ENCODE data around the gene PPDPF. TPM values are rescaled to one million over a fixed set of nuclear protein-coding genes. Genes with fewer than 3 reads are reported as not detected.
"Not testable (repeated sequence)": the region's sequence is repeated elsewhere in the genome, so short reads cannot be mapped to it uniquely, and the experiment has no call there.

Gene PPDPF
- total RNA-seq, 1 experiment from 2014 or later, result 194 TPM

- no peak for DNase-seq (ENCODE audit: low read depth)
Observed at GRCh38 chr20:63500151-63500901, 20.2 kb upstream of the PPDPF start.

DNA sequence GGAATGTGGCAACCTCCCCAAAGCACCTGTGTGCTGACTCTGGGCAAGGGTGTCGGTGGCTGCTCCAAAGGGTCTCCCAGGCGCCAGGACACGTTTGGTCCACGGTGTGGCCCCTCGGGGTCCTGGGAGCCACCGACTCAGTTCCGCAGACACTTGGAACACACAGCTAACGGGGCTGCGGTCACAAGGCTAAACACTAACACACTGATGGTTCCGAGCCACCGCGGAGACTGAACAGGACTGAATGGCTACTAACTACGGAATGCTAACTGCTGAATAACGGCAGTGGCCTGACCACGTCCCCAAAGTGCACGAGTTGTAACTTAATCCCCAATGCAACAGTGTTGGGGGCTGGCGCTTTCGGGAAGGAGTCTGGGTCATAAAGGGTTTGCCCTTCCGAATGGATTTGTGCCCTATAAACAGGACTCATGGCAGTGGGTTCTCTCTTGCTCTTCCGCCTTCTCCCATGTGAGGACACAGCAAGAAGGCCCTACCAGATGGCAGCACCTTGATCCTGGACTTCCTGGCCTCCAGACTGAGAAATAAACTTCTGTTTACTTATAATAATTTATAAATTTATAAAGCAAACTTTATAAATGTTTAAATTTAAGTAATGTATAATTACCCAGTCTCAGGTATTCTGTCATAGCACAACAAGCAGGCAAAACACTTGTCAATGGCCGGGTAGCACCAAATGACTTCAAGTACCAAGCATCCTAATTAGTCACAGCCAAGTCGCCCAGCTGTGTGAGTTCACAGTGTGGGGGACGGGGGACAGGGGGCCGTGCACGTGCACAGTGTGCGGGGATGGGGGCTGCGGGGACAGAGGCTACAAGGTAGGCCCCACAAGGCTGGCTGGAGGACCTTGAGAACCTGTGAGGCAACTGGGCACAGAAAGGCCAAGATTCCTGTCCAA lies 19.4 kb upstream of the PPDPF start:
- no peak for DNase-seq (ENCODE audit: low read depth)

DNA sequence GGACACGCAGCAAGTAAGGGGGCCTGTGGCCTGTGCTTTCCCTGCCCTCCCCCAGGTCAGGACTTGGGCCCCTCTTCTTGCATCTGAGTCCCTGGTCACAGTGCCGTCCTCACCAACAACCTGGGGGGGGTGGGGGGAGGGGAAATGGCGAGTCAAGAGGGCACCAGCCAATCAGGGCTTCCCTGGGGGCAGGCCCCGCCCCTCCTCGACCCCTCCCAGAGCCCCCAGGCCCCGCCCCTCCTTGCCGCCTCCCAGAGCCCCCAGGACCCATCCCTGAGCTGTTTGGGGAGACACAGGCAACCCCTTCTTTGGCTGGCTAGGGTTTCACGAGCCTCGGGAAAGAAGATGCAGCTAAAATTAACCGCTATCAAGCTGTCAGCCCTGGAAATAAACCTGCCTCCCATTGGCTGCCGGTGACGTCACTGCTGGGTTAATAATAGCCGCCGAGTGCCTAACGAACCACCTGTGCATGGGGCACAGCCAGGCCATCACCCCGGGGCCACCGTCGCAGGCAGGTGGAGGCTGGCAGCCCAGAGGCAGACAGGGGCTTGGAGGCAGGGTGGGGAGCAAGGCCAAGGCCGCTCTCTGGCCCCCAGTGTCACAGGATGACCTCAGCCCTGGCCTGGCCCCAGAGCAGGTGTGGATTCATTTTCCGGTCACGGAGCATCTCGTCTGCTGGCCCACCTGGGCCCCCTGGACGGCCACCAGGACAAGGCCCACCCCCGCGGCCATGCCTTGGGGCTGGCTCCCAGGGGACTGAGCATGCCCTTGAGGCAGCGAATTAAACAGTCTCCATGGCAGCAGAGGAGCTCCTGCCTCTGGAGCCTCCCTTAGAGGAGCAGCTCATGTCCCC lies 18.5 kb upstream of the PPDPF start:
- no peak for DNase-seq (ENCODE audit: low read depth)

DNA sequence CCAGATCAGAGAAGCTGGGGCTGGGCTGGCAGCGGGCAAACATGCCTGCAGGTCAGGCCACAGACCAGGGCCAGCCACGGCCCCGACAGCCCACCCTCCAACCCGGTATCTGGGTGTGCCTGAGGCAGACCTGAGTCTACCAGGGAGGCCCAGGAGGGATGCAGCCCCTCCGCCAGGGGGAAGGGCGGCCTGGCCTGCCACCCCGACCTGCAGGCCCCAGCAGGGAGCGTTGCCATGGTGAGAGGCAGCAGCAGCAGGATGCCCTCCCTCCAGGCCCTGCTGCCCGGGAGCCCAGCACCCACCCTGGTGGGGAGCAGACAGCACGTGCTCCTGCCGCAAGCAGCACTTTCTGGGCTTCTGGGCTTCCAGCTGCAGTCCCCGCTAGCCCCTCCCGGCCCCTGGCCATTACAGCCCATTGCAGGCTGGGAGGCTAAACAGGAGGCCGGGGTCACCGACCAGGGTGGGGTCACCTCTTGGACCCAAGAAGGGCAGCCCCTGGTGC lies 17.8 kb upstream of the PPDPF start:
- DNase-seq (ENCODE audit: low read depth), result no peak

- no peak for DNase-seq (ENCODE audit: low read depth)
Observed at GRCh38 chr20:63503524-63503923, 17.0 kb upstream of the PPDPF start.

- DNase-seq (ENCODE audit: low read depth), result no peak
Observed at GRCh38 chr20:63504642-63505041, 15.9 kb upstream of the PPDPF start.

DNA sequence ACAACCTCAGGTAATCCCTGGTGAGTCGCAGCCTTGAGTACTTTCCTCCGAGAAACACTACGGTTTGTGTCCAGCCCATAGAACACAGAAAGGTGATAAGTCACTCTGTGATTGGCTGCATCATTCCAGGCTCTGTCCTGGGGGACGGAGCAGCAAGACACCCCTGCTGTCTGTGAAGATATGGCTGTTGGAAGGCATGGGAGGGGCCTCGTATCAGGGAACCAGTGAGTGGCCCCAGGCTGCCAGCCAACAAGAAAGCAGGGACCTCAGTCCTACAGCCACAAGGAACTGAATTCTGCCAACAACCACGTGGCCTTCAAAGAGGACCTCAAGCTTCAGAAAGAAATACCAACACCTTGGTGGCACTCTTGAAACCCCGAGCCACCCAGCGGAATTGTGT lies 15.3 kb upstream of the PPDPF start:
- DNase-seq (ENCODE audit: low read depth), result no peak

DNA sequence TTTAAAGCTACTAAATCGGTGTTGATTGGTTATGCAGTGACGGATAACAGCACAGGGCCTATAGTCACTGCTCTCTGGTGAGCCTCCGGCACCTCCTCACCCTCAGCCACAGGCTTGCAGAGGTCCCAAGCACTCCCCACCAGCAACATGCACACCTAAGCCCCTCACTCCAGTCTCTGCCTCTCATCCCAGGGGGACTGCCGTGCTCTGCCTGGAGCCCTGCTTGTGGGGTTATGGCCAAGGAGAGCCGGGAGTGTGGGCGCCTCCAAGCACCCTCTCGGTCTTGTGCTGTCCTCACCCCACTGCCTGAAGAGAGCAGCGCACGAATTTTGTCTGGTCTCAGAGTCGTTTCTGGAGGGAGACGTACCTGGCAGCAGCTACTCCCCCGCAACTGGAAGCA lies 14.8 kb upstream of the PPDPF start:
- DNase-seq (ENCODE audit: low read depth), result no peak

- no peak for DNase-seq (ENCODE audit: low read depth)
Observed at GRCh38 chr20:63507083-63507743, 13.4 kb upstream of the PPDPF start.

DNA sequence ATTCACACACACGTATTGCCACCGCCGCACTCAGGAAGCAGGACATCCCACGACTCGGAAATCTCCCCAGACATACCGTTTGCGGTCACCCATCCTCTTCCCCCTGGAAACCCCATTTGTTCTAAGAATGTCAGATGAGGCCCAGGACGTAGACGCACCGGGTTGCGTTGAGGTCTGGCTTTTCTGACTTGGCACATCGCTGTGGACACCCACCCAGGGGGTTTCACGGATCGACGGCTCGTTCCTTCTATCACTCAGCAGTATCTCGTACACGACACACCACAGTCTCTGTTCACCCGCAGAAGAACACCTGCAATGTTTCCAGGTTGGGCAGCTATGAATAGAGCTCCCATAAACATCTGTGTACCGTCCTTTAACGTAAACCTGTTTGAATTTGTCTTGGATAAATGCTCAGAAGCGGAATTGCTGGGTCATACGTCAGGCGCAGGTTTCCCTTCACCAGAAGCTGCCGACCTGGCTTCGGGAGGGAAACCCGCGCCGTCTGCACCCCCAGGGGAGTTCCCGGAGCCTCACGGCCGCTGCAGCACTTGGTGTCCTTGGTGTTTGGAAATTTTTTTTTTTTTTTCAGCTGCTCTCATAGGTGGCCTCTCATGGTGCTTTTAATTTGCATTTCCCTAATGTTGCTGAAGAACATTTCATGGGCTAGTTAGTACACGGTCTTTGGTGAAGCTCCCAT lies 12.3 kb upstream of the PPDPF start:
- DNase-seq (ENCODE audit: low read depth), result no peak

GRCh38 chr20:63509088-63509564 lies 11.4 kb upstream of the PPDPF start:
- DNase-seq (ENCODE audit: low read depth), result no peak

GRCh38 chr20:63513207-63513606 lies 7.4 kb upstream of the PPDPF start:
- no peak for DNase-seq (ENCODE audit: low read depth)

- not testable (repeated sequence) for DNase-seq (ENCODE audit: low read depth)
Observed at GRCh38 chr20:63514520-63514919, 6.0 kb upstream of the PPDPF start.

- no peak for DNase-seq (ENCODE audit: low read depth)
Observed at GRCh38 chr20:63517376-63518309, 2.9 kb upstream of the PPDPF start.

DNA sequence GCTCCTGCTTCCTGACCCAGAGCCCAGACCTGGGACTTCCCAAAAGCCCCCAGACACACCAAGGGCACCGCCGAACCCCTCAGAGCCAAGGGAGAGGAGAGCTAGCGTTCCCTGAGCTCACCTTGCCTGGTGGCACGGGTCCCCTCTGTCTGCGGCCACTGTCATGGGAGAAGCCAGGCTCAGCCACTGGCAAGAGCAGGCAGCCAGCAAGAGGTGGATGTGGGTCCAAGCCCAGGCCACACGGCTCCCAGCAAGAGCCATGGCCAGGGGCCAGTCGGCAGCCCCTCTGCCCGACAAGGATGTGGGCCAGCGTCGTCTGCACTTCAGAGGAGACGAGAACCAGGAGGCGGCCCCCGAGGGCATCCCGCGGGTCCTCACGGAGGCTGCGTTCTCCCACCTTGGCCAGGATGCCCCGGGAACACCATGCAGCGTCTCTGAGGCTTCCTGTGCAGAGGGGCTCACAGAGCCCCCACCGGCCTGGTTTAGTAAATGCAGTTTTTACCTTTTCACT lies 2.2 kb upstream of the PPDPF start:
- DNase-seq (ENCODE audit: low read depth), result no peak

GRCh38 chr20:63518946-63519667 lies 1.5 kb upstream of the PPDPF start:
- no peak for DNase-seq (ENCODE audit: low read depth)

- DNase-seq (ENCODE audit: low read depth), result peak; percentile 57
Observed at GRCh38 chr20:63519668-63520503, 679 bp upstream of the PPDPF start.
